Sigmoid colon (tissue), 7 donors: ENCODE measurements around the gene WNT7A. TPM values are rescaled to one million over a fixed set of nuclear protein-coding genes. Genes with fewer than 3 reads are reported as not detected.

Experiments
- DNase-seq: peaks from one replicate; pipeline ENCODE4 v3.0.0-alpha.2; 2019
- H3K27ac ChIP-seq, 4 donors: fragments of 200-600 bp; sonication (generic); one replicate each; pipeline ENCODE4 v1.5.1; 2016 to 2019; ENCODE audit warnings: mild to moderate bottlenecking in 1 of 4
- H3K27me3 ChIP-seq, 3 donors: fragments of 200-600 bp; sonication (generic); one replicate each; pipeline ENCODE4 v1.5.1; 2019; ENCODE audit warnings: mild to moderate bottlenecking in 1 of 3
- H3K36me3 ChIP-seq, 4 donors: fragments of 200-600 bp; sonication (generic); one replicate each; pipeline ENCODE4 v1.5.1; 2016 to 2019
- H3K4me1 ChIP-seq, 4 donors: fragments of 200-600 bp; sonication (generic); one replicate each; pipeline ENCODE4 v1.5.1; 2017 to 2019
- H3K4me3 ChIP-seq, 4 donors: fragments of 200-600 bp; sonication (generic); one replicate each; pipeline ENCODE4 v1.5.1; 2017 to 2019; ENCODE audit warnings: mild to moderate bottlenecking in 2 of 4, moderate library complexity in 1 of 4
- H3K9me3 ChIP-seq, 4 donors: fragments of 200-600 bp in 3 of 4; sonication (generic) in 3 of 4; one replicate each; pipeline versions ENCODE4 v1.5.1 to v1.6.1; 2013 to 2019
- EP300 ChIP-seq, 4 donors: sonication (generic); formaldehyde crosslinking; IDR thresholded peaks; one replicate each; pipeline ENCODE4 v1.6.1; 2017; ENCODE audit warnings: antibody characterized with exemption in 4 of 4
- POLR2A ChIP-seq, 2 donors: fragments of 450-650 bp; IDR thresholded peaks; one replicate each; pipeline ENCODE4 v1.6.1; 2016; ENCODE audit warnings: antibody characterized with exemption in 2 of 2, mild to moderate bottlenecking in 2 of 2, moderate library complexity in 2 of 2
- POLR2AphosphoS5 ChIP-seq, 4 donors: sonication (generic); formaldehyde crosslinking; IDR thresholded peaks; one replicate each; pipeline ENCODE4 v1.6.1; 2017; ENCODE audit warnings: antibody characterized with exemption in 4 of 4
- WGBS, 2 donors: extraction: QIAGEN DNeasy Blood & Tissue Kit; methylation state at CpG; one replicate each; pipeline ENCODE4 v1.1.7; 2013; 5-methylcytosine and 5-hydroxymethylcytosine counted together
- intact Hi-C: fragments of 100-400 bp; cut with DNase I; formaldehyde crosslinking; loops from one replicate; pipeline ENCODE4 v1.15.1; 2023
- polyA plus RNA-seq, 3 donors: library from polyadenylated mRNA; stranded (reverse); fragments of 200-250 nt; gene quantifications; one replicate each; pipeline ENCODE4 v1.2.3, GENCODE V29; 2013
- total RNA-seq, 4 donors: library from RNA; depleted of rRNA; stranded (reverse); fragments of >200 nt; gene quantifications; one replicate each; pipeline ENCODE4 v1.1.0, GENCODE V29; 2016
- TF ChIP-seq, protein P1 (sequence below), 4 experiments: fragments of 450-650 bp in 3 of 4; fragments of 200-600 bp in 1 of 4; IDR thresholded peaks; one replicate each; pipeline ENCODE4 v1.5.1; 2016 to 2019; ENCODE audit warnings: antibody characterized with exemption in 4 of 4, mild to moderate bottlenecking in 3 of 4, moderate library complexity in 2 of 4
- donor health status: healthy with polysubstance abuse.
- donor health status: Bipolar disorder and iron deficiency.
- donor health status: healthy.

Gene WNT7A
- total and polyA plus RNA-seq, 7 donors = 0.03 TPM; not detected in 6

DNA sequence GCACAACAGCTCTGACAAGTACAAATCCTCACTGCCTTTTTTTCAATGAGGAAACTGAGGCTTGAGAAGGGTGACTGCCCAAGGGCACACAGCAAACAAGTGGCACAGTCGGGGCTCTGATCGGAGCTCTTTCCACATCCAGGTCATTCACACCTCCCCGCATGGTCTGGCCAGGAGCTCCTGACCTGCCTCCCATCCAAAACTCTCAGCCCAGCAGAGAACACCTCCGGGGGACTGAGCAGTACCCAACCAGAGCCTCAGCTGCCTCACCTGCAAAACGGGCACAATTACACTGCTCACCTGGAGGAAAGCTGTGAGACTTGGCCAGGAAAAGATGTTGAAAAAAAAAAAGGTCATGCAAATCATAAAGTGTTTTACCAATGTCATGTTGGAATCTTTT lies 36.5 kb downstream of the WNT7A start:
- no peak overlapping the region for H3K27ac ChIP-seq
- no peaks in the 10 kb centered on the region for H3K36me3 ChIP-seq
- DNase-seq = no peak
- H3K9me3 ChIP-seq = no peaks in the 10 kb centered on the region
- no peaks in the 10 kb centered on the region for H3K4me1 ChIP-seq
- intact Hi-C loops = no loop called here
- 76 to 85% methylated on average over 5 of the region's 5 CpGs for WGBS, 2 donors
- H3K27me3 ChIP-seq = peaks cover 0 to 12% (median 4%) of the 10 kb centered on the region in 3 donors
- TF ChIP-seq POLR2AphosphoS5 (IDR thresholded peaks at IDR 0.05) (no peak), POLR2A (IDR thresholded peaks at IDR 0.05) (no peak), EP300 (IDR thresholded peaks at IDR 0.05) (no peak)
- TF ChIP-seq, protein P1, sequence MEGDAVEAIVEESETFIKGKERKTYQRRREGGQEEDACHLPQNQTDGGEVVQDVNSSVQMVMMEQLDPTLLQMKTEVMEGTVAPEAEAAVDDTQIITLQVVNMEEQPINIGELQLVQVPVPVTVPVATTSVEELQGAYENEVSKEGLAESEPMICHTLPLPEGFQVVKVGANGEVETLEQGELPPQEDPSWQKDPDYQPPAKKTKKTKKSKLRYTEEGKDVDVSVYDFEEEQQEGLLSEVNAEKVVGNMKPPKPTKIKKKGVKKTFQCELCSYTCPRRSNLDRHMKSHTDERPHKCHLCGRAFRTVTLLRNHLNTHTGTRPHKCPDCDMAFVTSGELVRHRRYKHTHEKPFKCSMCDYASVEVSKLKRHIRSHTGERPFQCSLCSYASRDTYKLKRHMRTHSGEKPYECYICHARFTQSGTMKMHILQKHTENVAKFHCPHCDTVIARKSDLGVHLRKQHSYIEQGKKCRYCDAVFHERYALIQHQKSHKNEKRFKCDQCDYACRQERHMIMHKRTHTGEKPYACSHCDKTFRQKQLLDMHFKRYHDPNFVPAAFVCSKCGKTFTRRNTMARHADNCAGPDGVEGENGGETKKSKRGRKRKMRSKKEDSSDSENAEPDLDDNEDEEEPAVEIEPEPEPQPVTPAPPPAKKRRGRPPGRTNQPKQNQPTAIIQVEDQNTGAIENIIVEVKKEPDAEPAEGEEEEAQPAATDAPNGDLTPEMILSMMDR (IDR thresholded peaks at IDR 0.05) = no peak
- H3K4me3 ChIP-seq = no peak overlapping the region

DNA sequence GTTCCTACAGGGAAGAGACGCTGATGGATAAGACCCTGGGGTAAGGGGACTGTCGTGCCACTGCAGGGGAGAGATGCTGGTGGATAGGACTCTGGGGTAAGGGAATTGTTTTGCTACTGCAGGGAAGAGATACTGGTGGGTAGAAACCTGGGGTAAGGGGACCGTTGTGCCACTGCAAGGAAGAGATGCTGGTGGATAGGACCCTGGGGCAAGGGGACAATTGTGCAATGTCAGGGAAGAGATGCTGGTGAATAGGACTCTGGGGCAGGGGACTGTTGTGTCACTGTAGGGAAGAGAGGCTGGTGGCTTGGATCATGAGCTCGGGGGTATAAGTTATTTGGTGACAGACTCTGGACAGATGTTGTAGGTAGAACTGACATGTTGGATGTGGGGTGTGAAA lies 37.6 kb downstream of the WNT7A start:
- intact Hi-C loops = no loop called here
- TF ChIP-seq, protein P1 (IDR thresholded peaks at IDR 0.05) = no peak
- TF ChIP-seq POLR2A (IDR thresholded peaks at IDR 0.05) (no peak), EP300 (IDR thresholded peaks at IDR 0.05) (no peak), POLR2AphosphoS5 (IDR thresholded peaks at IDR 0.05) (no peak)
- no peak overlapping the region for H3K4me3 ChIP-seq
- no peak overlapping the region for H3K27ac ChIP-seq
- H3K9me3 ChIP-seq = no peaks in the 10 kb centered on the region
- no peaks in the 10 kb centered on the region for H3K36me3 ChIP-seq
- peaks cover 0 to 13% (median 4%) of the 10 kb centered on the region in 3 donors for H3K27me3 ChIP-seq
- DNase-seq = no peak
- H3K4me1 ChIP-seq = no peaks in the 10 kb centered on the region
- 70 to 77% methylated on average over 4 of the region's 4 CpGs for WGBS, 2 donors

DNA sequence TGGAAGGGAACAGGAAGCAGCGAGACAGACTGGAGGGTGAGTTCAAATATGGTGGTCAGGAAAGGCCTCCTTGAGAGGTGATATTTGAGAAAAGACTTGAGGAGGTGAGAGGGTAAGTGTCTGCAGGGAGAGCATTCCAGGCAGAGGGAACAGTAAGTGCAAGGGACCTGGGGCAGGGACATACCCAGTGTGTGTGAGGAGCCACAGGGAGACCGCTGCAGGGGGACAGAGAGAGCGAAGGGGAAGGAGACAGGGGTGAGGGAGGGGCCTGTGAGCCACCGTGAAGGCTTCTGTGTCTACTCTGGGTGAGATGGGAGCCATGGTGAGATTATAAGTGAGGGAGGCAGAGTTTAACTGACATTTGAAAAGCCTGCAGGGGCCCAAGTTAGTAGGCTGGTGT lies 38.0 kb downstream of the WNT7A start:
- peaks cover 0 to 15% (median 4%) of the 10 kb centered on the region in 3 donors for H3K27me3 ChIP-seq
- no peak for TF ChIP-seq EP300 (IDR thresholded peaks at IDR 0.05)
- WGBS, 2 donors = 70 to 83% methylated on average over 4 of the region's 4 CpGs
- intact Hi-C loops = no loop called here
- H3K36me3 ChIP-seq = no peaks in the 10 kb centered on the region
- H3K4me1 ChIP-seq = no peaks in the 10 kb centered on the region
- H3K9me3 ChIP-seq = no peaks in the 10 kb centered on the region
- H3K27ac ChIP-seq = no peak overlapping the region
- no peak overlapping the region for H3K4me3 ChIP-seq
- DNase-seq = no peak

DNA sequence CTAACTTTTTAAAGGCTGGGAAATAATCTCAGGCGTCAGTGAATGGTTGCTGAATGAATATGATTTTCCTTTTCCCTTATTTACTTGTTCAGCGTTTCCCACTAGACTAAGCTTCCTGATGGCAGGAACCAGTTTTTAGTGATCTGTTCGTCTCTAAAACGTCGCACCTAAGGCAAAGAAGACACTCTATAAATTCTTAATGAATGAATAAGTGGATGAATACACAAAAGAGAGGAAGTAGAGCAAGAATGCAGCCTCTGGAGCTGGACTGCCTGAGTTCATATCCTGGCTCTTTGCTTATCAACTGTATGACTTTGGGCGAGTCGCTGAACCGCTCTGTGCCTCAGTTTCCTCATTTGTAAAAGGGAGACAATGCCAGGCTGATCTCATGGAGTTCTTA lies 38.7 kb downstream of the WNT7A start:
- Histone ChIP-seq H3K4me1 (no peaks in the 10 kb centered on the region), H3K4me3 (no peak overlapping the region), H3K27me3 (peaks cover 0 to 15% (median 4%) of the 10 kb centered on the region in 3 donors), H3K27ac (no peak overlapping the region), H3K9me3 (no peaks in the 10 kb centered on the region), H3K36me3 (no peaks in the 10 kb centered on the region)
- intact Hi-C loops = no loop called here
- WGBS, 2 donors = 74 to 77% methylated on average over 8 of the region's 8 CpGs
- DNase-seq = no peak
- no peak for TF ChIP-seq POLR2A (IDR thresholded peaks at IDR 0.05)
- TF ChIP-seq EP300 (IDR thresholded peaks at IDR 0.05) = no peak
- TF ChIP-seq, protein P1 (IDR thresholded peaks at IDR 0.05) = no peak
- no peak for TF ChIP-seq POLR2AphosphoS5 (IDR thresholded peaks at IDR 0.05)

DNA sequence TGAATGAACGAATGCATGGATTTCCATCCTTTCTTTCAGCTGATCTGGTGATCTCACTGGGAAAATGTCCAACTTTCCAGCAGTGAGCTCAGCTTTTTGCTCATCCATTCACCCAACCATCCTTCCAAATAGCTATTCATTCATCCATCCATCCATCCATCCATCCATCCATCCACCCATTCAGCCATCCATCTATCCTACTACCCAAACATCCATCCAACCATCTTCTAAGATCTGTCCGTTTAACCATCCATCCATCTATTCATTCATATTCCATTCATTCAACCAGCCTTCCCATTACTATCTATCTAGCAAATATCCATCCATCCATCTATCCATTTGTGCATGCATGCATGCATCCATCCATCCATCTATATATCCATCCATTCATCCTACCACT lies 39.4 kb downstream of the WNT7A start:
- TF ChIP-seq POLR2A (IDR thresholded peaks at IDR 0.05) = no peak
- TF ChIP-seq POLR2AphosphoS5 (IDR thresholded peaks at IDR 0.05) = no peak
- Histone ChIP-seq H3K9me3 (no peaks in the 10 kb centered on the region), H3K36me3 (no peaks in the 10 kb centered on the region), H3K4me1 (no peaks in the 10 kb centered on the region), H3K27me3 (peaks cover 0 to 14% (median 4%) of the 10 kb centered on the region in 3 donors), H3K27ac (no peak overlapping the region), H3K4me3 (no peak overlapping the region)
- DNase-seq = no peak
- 78 to 91% methylated on average over 2 of the region's 2 CpGs for WGBS, 2 donors
- intact Hi-C loops = no loop called here

DNA sequence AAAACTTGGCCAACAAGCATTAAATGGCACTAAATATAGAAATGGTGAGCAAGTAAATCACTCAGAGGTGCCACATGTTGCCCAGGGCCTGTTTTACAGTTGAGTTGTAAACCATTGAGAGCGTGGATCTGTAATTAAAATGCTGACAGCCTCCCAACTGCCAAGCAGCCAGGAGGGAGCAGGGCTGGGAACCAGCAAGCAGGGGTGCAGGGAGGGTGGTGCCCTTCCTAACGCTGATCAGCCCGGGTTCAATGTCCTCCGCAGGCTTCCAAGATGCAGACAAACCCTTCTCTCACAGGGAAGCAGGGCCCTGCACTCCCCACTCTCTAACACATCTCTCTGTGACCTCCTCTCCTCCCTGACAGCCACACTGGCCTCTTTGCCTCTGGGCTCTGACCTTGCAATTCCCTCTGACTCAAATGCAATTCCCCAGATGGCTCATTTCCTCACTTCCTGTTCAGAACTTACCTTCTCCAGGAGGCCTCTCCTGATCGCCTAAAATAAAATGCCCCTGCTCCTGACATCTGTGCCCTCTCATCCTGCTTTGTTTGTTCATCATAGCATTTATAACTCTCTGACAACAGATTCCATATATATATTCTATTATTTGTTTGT lies 40.0 kb downstream of the WNT7A start:
- no peak overlapping the region for H3K4me3 ChIP-seq
- intact Hi-C loops = no loop called here
- DNase-seq = no peak
- H3K27me3 ChIP-seq = peaks cover 0 to 14% (median 0%) of the 10 kb centered on the region in 3 donors
- H3K36me3 ChIP-seq = no peaks in the 10 kb centered on the region
- H3K9me3 ChIP-seq = no peaks in the 10 kb centered on the region
- no peaks in the 10 kb centered on the region for H3K4me1 ChIP-seq
- H3K27ac ChIP-seq = no peak overlapping the region
- no peak for TF ChIP-seq POLR2AphosphoS5 (IDR thresholded peaks at IDR 0.05)
- no peak for TF ChIP-seq POLR2A (IDR thresholded peaks at IDR 0.05)
- TF ChIP-seq, protein P1 (IDR thresholded peaks at IDR 0.05) = no peak
- TF ChIP-seq EP300 (IDR thresholded peaks at IDR 0.05) = no peak
- WGBS, 2 donors = 27 to 62% methylated on average over 5 of the region's 5 CpGs
